HG03469 (cell line): ENCODE data around the gene FNDC7.
"Not testable (repeated sequence)": the region's sequence is repeated elsewhere in the genome, so short reads cannot be mapped to it uniquely, and the experiment has no call there.

ENCODE experiments used
- ATAC-seq: cut with Tn5 transposase; IDR thresholded peaks from one replicate; pipeline ENCODE4 v1.9.1; 2021; ENCODE audit warnings: mild to moderate bottlenecking, moderate library complexity, moderate number of reproducible peaks; ENCODE audit not compliant: unreplicated experiment

The FNDC7 gene

GRCh38 chr1:108699375-108700332 is 13.1 kb upstream of the FNDC7 start:
- no peak for ATAC-seq

DNA sequence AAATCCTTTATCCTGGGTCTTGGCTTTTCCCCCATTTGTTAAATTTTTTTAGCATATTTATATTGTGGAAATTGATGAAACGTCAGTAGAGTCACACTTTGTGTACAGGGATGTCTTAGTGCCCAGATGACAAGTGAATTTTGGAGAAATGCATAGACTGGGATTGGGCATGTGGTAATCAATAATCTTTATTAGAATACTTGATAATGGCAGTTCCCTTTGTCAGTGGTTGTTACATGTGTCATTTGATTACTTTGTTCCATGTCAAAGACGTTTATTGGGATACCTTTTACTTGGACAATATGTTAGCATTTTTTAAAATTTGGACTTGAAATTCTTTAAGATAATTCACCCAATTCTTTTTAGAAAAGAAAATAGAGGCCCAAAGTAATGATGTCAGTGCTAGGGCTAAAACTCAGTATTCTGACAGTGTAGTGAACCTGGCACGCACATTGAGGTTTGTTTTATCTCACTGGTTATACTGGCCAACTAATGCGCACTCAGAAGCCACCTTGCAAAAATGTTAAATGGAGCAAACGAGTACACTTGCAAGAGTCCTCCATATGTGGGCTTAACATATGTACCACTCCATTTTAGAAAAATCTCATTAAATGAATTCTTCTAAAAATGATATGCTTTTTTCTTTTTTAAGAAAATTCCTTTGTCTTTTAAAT is 11.4 kb upstream of the FNDC7 start:
- ATAC-seq: no peak

- ATAC-seq: not testable (repeated sequence)
These were observed 10.6 kb upstream of the FNDC7 start for GRCh38 chr1:108702109-108702508.

GRCh38 chr1:108703939-108704338 is 8.8 kb upstream of the FNDC7 start:
- no peak for ATAC-seq

DNA sequence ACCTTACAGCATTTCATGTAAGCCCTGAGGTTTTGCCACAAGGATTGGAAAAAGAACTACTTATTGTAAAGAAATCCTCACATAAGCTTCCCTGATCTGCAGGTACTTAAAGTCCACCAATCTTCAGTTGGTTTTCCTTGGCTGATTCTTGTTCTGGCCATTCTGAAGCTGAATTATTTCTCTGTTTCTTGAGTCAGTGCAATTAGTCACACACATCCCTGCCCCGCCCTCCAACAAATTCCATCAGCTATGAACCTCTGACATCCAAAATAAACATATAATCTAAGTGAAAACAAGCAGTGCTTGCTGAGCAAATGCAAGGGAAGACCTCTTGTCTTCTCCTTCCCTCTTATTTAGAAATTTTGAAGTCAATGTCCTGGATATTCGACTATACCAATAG is 8.2 kb upstream of the FNDC7 start:
- ATAC-seq: no peak

DNA sequence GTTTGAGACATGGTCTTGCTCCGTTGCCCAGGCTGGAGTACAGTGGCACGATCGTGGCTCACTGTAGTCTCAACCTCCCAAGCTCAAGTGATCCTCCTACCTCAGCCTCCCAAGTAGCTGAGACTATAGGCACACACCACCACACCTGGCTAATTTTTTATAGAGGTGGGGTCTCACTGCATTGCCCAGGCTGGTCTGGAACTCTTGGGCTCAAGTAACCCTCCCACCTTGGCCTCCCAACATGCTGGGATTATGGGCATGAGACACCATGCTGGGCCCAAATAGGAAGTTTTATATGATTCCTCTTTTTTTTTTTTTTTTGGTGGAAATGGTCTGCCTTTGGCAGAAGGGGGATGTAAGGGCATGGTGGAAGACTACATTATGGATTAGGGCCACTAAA is 6.1 kb upstream of the FNDC7 start:
- ATAC-seq: no peak

DNA sequence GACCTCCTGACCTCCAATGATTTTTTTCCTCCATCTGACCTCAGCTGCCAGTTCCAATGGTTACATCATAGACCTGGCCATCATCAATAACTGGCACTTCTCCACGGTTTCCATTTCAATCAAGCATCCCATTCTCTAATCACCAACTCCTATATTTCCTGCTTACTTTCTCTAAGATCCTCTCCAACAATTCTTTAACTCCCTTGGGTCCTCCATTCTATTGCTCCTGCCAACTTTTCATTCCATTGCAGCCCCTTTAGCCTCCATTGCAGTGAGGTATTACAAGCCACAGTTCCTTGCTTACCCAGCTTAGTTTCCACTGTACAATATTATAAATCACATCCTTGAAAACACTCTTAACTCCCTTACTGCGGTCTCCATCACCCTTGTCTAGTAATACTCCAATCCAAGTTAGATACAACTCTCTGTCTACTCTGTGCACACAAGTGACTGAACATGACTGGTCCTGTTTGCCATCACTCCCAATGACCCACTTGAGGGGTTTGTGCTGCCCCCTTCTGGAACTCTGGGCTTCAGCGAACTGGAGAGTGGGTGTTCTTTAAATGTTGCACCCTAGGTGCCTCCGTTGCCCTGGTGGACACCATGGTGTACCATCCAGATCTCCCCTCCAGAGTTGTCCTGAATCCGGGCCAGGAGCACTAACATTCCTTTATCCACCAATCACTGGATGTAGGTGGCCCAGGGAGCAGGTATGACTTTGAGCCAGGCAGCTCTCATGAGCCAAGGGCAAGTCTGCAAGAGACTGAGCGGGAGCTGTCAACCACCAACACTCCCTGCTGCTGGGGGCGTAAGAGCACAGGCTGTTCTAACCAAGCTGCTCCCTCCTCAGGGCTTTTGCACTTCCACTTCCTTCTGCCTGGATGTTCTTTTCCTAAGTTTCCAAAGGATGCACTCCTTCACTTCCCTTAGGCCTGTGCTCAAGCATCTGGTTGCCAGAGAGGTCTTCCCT is 3.7 kb upstream of the FNDC7 start:
- no peak for ATAC-seq

- ATAC-seq: no peak
These were observed 3.2 kb downstream of the FNDC7 start for GRCh38 chr1:108715932-108716331.

- ATAC-seq: no peak
These were observed 3.9 kb downstream of the FNDC7 start for GRCh38 chr1:108716437-108717230.

- ATAC-seq: no peak
These were observed 5.1 kb downstream of the FNDC7 start for GRCh38 chr1:108717774-108718316.

DNA sequence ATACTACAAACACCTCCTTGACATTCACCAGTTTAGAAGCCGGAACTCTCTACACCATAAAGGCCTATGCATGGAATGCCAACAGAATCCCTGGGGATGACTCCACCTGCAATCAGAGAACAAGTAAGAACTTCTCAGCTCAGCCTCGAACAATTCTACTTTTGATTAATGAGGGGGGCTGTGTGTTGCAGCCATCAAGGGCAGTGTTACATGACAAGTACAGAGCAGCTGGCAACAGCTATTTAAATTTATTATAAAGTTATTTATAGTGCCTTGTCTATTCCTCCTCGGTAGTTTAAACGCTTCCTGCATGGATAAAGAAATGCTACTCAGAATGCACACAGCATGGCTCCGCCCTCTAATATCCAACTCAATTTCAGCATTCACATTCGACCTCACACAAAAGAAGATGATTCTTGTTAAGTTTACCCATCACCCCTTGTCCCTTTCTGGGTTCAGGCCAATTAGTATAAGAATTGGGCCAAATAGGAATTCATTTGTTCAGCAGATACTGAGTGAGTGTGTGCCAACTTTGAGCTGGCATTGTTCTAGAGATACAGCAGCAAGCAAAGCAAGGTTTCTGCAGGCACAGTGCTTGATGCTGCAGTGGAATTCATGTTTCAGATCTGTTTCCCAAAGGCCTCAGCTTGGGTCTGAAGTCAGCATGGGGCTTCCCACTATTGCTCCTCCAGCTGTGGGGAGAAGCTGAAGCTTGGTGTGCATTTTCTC is 6.4 kb downstream of the FNDC7 start:
- no peak for ATAC-seq

- ATAC-seq: no peak
These were observed 7.1 kb downstream of the FNDC7 start for GRCh38 chr1:108719656-108720435.

DNA sequence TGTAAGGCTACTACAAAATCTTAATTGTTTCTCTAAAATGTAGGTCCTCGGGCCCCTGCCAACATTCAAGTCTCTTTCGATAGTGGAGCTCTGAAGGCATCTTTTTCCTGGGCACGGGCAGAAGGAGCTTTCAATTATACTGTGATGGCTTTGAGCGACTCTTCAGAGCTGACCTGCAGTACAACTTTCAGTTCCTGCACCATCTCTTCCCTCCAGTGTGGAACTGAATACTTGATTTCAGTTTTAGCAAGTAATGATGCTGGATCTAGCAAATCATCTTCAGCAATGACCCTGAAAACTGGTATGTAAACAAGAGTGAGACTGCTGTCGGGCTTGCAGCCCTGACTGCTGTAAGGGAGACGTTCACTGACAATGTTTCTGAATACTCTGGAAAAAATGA is 9.6 kb downstream of the FNDC7 start:
- no peak for ATAC-seq

DNA sequence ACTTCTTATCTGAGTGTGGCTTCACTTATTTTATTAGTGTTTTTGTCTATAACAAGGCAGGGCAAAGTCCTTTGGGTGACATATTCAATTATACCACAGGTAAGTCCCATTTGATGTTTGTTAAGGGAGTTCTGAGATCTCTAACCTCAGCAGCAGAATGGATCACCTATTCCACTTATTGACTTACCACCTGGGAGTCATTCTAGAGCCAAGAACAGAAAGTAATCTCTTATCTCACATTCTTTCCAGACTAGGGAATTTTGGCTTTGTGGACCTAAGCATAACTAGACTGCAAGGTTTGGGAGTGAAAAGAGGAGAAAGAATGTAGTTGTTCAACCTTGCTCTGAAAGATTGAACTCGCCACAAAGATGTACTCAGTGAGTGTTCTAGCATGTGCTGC is 13.2 kb downstream of the FNDC7 start:
- no peak for ATAC-seq

GRCh38 chr1:108728327-108728923 is 15.7 kb downstream of the FNDC7 start:
- no peak for ATAC-seq

GRCh38 chr1:108729481-108729880 is 16.8 kb downstream of the FNDC7 start:
- no peak for ATAC-seq

- ATAC-seq: no peak
These were observed 19.7 kb downstream of the FNDC7 start for GRCh38 chr1:108732398-108732797.
